Measurements from ENCODE around the gene SERPINB13.

SERPINB13 gene

GRCh38 chr18:63579616-63580015 is 7.5 kb upstream of the SERPINB13 start:
- H4K20me1 ChIP-seq (ENCODE audit: insufficient read depth, low read length, poor library complexity, severe bottlenecking): no peaks in the 10 kb centered on the region
- no peak overlapping the region for H3K4me3 ChIP-seq (ENCODE audit: low read length, poor library complexity, severe bottlenecking)
- no peak overlapping the region for H2AFZ ChIP-seq (ENCODE audit: low read length)
- no peaks in the 10 kb centered on the region for H3K4me1 ChIP-seq (ENCODE audit: insufficient read depth, low read length, poor library complexity, severe bottlenecking)
- H3K27me3 ChIP-seq (ENCODE audit: insufficient read depth, low read length, poor library complexity, severe bottlenecking): no peaks in the 10 kb centered on the region
- no peaks in the 10 kb centered on the region for H3K79me2 ChIP-seq (ENCODE audit: insufficient read depth, low read length)
- TF ChIP-seq, protein P1, sequence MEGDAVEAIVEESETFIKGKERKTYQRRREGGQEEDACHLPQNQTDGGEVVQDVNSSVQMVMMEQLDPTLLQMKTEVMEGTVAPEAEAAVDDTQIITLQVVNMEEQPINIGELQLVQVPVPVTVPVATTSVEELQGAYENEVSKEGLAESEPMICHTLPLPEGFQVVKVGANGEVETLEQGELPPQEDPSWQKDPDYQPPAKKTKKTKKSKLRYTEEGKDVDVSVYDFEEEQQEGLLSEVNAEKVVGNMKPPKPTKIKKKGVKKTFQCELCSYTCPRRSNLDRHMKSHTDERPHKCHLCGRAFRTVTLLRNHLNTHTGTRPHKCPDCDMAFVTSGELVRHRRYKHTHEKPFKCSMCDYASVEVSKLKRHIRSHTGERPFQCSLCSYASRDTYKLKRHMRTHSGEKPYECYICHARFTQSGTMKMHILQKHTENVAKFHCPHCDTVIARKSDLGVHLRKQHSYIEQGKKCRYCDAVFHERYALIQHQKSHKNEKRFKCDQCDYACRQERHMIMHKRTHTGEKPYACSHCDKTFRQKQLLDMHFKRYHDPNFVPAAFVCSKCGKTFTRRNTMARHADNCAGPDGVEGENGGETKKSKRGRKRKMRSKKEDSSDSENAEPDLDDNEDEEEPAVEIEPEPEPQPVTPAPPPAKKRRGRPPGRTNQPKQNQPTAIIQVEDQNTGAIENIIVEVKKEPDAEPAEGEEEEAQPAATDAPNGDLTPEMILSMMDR (conservative IDR thresholded peaks at IDR 0.05; ENCODE audit: low read length): no peak
- no peak for TF ChIP-seq EZH2phosphoT487 (IDR thresholded peaks at IDR 0.05; ENCODE audit: borderline replicate concordance)
- H3K9me3 ChIP-seq (ENCODE audit: insufficient read depth, low read depth, low read length): no peaks in the 10 kb centered on the region
- H3K9me2 ChIP-seq (replicated peaks; ENCODE audit: low read depth, low read length): no peaks in the 10 kb centered on the region
- no peak overlapping the region for H3K4me2 ChIP-seq (ENCODE audit: low read depth, low read length, poor library complexity, severe bottlenecking)
- H3K9ac ChIP-seq (ENCODE audit: low read depth, low read length, poor library complexity, severe bottlenecking): no peak overlapping the region
- H3K36me3 ChIP-seq (ENCODE audit: insufficient read depth, low read length): no peaks in the 10 kb centered on the region
- H3F3A ChIP-seq (ENCODE audit: low read depth): no peaks in the 10 kb centered on the region

DNA sequence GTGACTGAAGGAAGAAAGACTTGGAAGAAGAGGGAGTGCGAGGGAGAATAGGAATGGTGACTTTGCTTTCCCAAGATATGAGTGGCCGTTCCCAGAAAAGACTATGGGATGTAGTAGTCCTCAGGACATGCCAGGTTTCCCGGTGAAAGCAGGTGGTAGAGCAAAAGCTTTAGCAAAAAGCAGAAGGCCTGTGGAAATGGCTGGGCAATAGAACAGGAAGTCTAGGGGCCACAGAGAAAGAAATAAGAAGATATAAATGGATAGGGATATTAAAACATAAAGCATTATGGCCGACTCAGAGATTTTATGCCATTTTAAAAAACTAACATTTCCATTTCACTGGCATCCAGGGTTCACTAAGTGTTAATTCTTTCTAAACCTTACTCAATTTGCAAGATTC is 1.2 kb upstream of the SERPINB13 start:
- TF ChIP-seq, protein P1 (conservative IDR thresholded peaks at IDR 0.05; ENCODE audit: low read length): no peak
- TF ChIP-seq EZH2phosphoT487 (IDR thresholded peaks at IDR 0.05; ENCODE audit: borderline replicate concordance): no peak
- Histone ChIP-seq H3F3A (ENCODE audit: low read depth) (no peaks in the 10 kb centered on the region), H3K4me1 (ENCODE audit: insufficient read depth, low read length, poor library complexity, severe bottlenecking) (no peaks in the 10 kb centered on the region), H3K9ac (ENCODE audit: low read depth, low read length, poor library complexity, severe bottlenecking) (no peak overlapping the region), H3K4me3 (ENCODE audit: low read length, poor library complexity, severe bottlenecking) (no peak overlapping the region), H3K4me2 (ENCODE audit: low read depth, low read length, poor library complexity, severe bottlenecking) (no peak overlapping the region), H4K20me1 (ENCODE audit: insufficient read depth, low read length, poor library complexity, severe bottlenecking) (no peaks in the 10 kb centered on the region), H3K9me2 (replicated peaks; ENCODE audit: low read depth, low read length) (no peaks in the 10 kb centered on the region), H3K36me3 (ENCODE audit: insufficient read depth, low read length) (no peaks in the 10 kb centered on the region), H3K79me2 (ENCODE audit: insufficient read depth, low read length) (no peaks in the 10 kb centered on the region), H3K9me3 (ENCODE audit: insufficient read depth, low read depth, low read length) (no peaks in the 10 kb centered on the region), H2AFZ (ENCODE audit: low read length) (no peak overlapping the region), H3K27me3 (ENCODE audit: insufficient read depth, low read length, poor library complexity, severe bottlenecking) (peaks cover 4% of the 10 kb centered on the region)

- no peaks in the 10 kb centered on the region for H3F3A ChIP-seq (ENCODE audit: low read depth)
- no peaks in the 10 kb centered on the region for H3K9me3 ChIP-seq (ENCODE audit: insufficient read depth, low read depth, low read length)
- H3K4me3 ChIP-seq (ENCODE audit: low read length, poor library complexity, severe bottlenecking): no peak overlapping the region
- H2AFZ ChIP-seq (ENCODE audit: low read length): no peak overlapping the region
- H3K4me2 ChIP-seq (ENCODE audit: low read depth, low read length, poor library complexity, severe bottlenecking): no peak overlapping the region
- H3K4me1 ChIP-seq (ENCODE audit: insufficient read depth, low read length, poor library complexity, severe bottlenecking): no peaks in the 10 kb centered on the region
- H3K27me3 ChIP-seq (ENCODE audit: insufficient read depth, low read length, poor library complexity, severe bottlenecking): peaks cover 4% of the 10 kb centered on the region
- H3K79me2 ChIP-seq (ENCODE audit: insufficient read depth, low read length): no peaks in the 10 kb centered on the region
- H3K36me3 ChIP-seq (ENCODE audit: insufficient read depth, low read length): no peaks in the 10 kb centered on the region
- H4K20me1 ChIP-seq (ENCODE audit: insufficient read depth, low read length, poor library complexity, severe bottlenecking): no peaks in the 10 kb centered on the region
- H3K9me2 ChIP-seq (replicated peaks; ENCODE audit: low read depth, low read length): no peaks in the 10 kb centered on the region
- TF ChIP-seq, protein P1 (conservative IDR thresholded peaks at IDR 0.05; ENCODE audit: low read length): no peak
- TF ChIP-seq EZH2phosphoT487 (IDR thresholded peaks at IDR 0.05; ENCODE audit: borderline replicate concordance): no peak
- no peak overlapping the region for H3K9ac ChIP-seq (ENCODE audit: low read depth, low read length, poor library complexity, severe bottlenecking)
Measured at GRCh38 chr18:63586431-63586830, 712 bp upstream of the SERPINB13 start.

All from Loucy (cell line).